Endothelial cell (in vitro differentiated cells): Measurements from ENCODE around the gene INPP5J. TPM values are rescaled to one million over a fixed set of nuclear protein-coding genes. Genes with fewer than 3 reads are reported as not detected.

Experiments used
- DNase-seq: peaks from one replicate; pipeline ENCODE4 v3.0.0; 2021; ENCODE audit warnings: low spot score
- H3K27ac Mint-ChIP-seq: one replicate; pipeline ENCODE4 v1.8.0; 2021; ENCODE audit warnings: mixed read lengths, inconsistent platforms; ENCODE audit not compliant: unreplicated experiment
- H3K27me3 Mint-ChIP-seq: one replicate; pipeline ENCODE4 v1.8.0; 2021; ENCODE audit warnings: mild to moderate bottlenecking, moderate library complexity, mixed read lengths, inconsistent platforms; ENCODE audit not compliant: unreplicated experiment
- H3K36me3 Mint-ChIP-seq: one replicate; pipeline ENCODE4 v1.8.0; 2021; ENCODE audit warnings: mild to moderate bottlenecking, low read depth, mixed read lengths, inconsistent platforms; ENCODE audit not compliant: unreplicated experiment
- H3K4me1 Mint-ChIP-seq: one replicate; pipeline ENCODE4 v1.8.0; 2021; ENCODE audit warnings: mild to moderate bottlenecking, mixed read lengths, inconsistent platforms; ENCODE audit not compliant: unreplicated experiment
- H3K4me3 Mint-ChIP-seq: one replicate; pipeline ENCODE4 v1.8.0; 2021; ENCODE audit warnings: mild to moderate bottlenecking, mixed read lengths, inconsistent platforms; ENCODE audit not compliant: unreplicated experiment
- H3K9me3 Mint-ChIP-seq: one replicate; pipeline ENCODE4 v1.8.0; 2021; ENCODE audit warnings: mixed read lengths, inconsistent platforms; ENCODE audit not compliant: unreplicated experiment
- total RNA-seq: library from RNA; stranded (reverse); fragmentation: NEBNext Ultra II Directional; extraction: Animal tissue kit (Norgen Biotek cat#: 25700); gene quantifications from one replicate; pipeline ENCODE4 v1.2.1, GENCODE V29; 2021; ENCODE audit not compliant: unreplicated experiment
- TF ChIP-seq, protein P1 (sequence below): fragments of 200-600 bp; sonication (generic); IDR thresholded peaks from one replicate; pipeline ENCODE4 v1.5.0; 2021; ENCODE audit warnings: antibody characterized with exemption; ENCODE audit not compliant: unreplicated experiment

Gene INPP5J
- total RNA-seq, 1 donor from 2014 or later: 2.8 TPM

DNA sequence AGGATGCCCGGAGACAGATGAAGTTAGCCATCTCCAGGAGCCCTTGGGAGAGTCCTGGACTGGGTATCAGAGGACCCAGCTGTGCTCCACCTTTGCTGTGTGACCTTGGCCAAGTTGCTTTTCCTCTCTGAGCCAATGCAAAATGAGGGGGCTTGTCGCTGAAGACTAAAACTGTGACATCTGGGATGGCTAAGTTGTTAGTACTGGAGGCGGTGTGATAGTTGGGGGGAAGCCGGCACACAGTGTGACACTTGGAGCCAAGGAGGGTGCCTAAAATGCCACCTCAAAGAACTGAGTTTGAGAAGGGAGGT, 481 bp downstream of the INPP5J start:
- TF ChIP-seq, protein P1, sequence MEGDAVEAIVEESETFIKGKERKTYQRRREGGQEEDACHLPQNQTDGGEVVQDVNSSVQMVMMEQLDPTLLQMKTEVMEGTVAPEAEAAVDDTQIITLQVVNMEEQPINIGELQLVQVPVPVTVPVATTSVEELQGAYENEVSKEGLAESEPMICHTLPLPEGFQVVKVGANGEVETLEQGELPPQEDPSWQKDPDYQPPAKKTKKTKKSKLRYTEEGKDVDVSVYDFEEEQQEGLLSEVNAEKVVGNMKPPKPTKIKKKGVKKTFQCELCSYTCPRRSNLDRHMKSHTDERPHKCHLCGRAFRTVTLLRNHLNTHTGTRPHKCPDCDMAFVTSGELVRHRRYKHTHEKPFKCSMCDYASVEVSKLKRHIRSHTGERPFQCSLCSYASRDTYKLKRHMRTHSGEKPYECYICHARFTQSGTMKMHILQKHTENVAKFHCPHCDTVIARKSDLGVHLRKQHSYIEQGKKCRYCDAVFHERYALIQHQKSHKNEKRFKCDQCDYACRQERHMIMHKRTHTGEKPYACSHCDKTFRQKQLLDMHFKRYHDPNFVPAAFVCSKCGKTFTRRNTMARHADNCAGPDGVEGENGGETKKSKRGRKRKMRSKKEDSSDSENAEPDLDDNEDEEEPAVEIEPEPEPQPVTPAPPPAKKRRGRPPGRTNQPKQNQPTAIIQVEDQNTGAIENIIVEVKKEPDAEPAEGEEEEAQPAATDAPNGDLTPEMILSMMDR: no peak
- Mint-ChIP-seq H3K36me3 (no peaks in the 10 kb centered on the region), H3K4me1 (peaks cover 5% of the 10 kb centered on the region), H3K27ac (no peak overlapping the region), H3K9me3 (no peaks in the 10 kb centered on the region), H3K27me3 (peaks cover 6% of the 10 kb centered on the region), H3K4me3 (no peak overlapping the region)
- no peak for DNase-seq

GRCh38 chr22:31124290-31124689, 1.5 kb downstream of the INPP5J start:
- no peak overlapping the region for H3K27ac Mint-ChIP-seq

DNA sequence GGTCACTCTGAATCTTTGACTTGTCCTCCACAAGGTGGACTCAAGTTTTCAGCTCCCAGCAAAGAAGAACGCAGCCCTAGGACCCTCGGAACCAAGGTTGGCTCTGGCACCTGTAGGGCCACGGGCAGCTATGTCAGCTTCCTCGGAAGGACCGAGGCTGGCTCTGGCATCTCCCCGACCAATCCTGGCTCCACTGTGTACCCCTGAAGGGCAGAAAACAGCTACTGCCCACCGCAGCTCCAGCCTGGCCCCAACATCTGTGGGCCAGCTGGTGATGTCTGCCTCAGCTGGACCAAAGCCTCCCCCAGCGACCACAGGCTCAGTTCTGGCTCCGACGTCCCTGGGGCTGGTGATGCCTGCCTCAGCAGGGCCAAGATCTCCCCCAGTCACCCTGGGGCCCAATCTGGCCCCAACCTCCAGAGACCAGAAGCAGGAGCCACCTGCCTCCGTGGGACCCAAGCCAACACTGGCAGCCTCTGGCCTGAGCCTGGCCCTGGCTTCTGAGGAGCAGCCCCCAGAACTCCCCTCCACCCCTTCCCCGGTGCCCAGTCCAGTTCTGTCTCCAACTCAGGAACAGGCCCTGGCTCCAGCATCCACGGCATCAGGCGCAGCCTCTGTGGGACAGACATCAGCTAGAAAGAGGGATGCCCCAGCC, 2.2 kb downstream of the INPP5J start:
- peaks cover 4% of the 10 kb centered on the region for H3K27me3 Mint-ChIP-seq
- no peaks in the 10 kb centered on the region for H3K9me3 Mint-ChIP-seq
- peaks cover 5% of the 10 kb centered on the region for H3K4me1 Mint-ChIP-seq
- DNase-seq: no peak
- H3K27ac Mint-ChIP-seq: no peak overlapping the region
- no peaks in the 10 kb centered on the region for H3K36me3 Mint-ChIP-seq
- TF ChIP-seq, protein P1: no peak
- H3K4me3 Mint-ChIP-seq: no peak overlapping the region

More at GRCh38 chr22:31124290-31124689, 1.5 kb downstream of the INPP5J start:
- Mint-ChIP-seq H3K9me3 (no peaks in the 10 kb centered on the region), H3K36me3 (no peaks in the 10 kb centered on the region), H3K4me3 (peak overlapping the region; percentile 37), H3K4me1 (peaks cover 5% of the 10 kb centered on the region), H3K27me3 (peaks cover 4% of the 10 kb centered on the region)
- DNase-seq: no peak
- TF ChIP-seq, protein P1: no peak

- H3K27me3 Mint-ChIP-seq: peaks cover 4% of the 10 kb centered on the region
- peaks cover 5% of the 10 kb centered on the region for H3K4me1 Mint-ChIP-seq
- no peak overlapping the region for H3K4me3 Mint-ChIP-seq
- H3K9me3 Mint-ChIP-seq: no peaks in the 10 kb centered on the region
- H3K27ac Mint-ChIP-seq: no peak overlapping the region
- TF ChIP-seq, protein P1: no peak
- H3K36me3 Mint-ChIP-seq: no peaks in the 10 kb centered on the region
- DNase-seq: no peak
Observed at GRCh38 chr22:31125521-31126117, 2.9 kb downstream of the INPP5J start.

- H3K27me3 Mint-ChIP-seq: peaks cover 4% of the 10 kb centered on the region
- peaks cover 5% of the 10 kb centered on the region for H3K4me1 Mint-ChIP-seq
- H3K9me3 Mint-ChIP-seq: no peaks in the 10 kb centered on the region
- TF ChIP-seq, protein P1: no peak
- DNase-seq: no peak
- H3K4me3 Mint-ChIP-seq: no peak overlapping the region
- H3K27ac Mint-ChIP-seq: no peak overlapping the region
- H3K36me3 Mint-ChIP-seq: no peaks in the 10 kb centered on the region
Observed at GRCh38 chr22:31126128-31126868, 3.5 kb downstream of the INPP5J start.
